ENCODE results near the gene CRLF2. TPM values are rescaled to one million over a fixed set of nuclear protein-coding genes. Genes with fewer than 3 reads are reported as not detected.
"Not testable (repeated sequence)": the region's sequence is repeated elsewhere in the genome, so short reads cannot be mapped to it uniquely, and the experiment has no call there.

Gene CRLF2
- total RNA-seq, 5 donors from 2014 or later (not counting 1 experiment from before 2014, with no cell fraction given): 0.48 to 1.9 (median 0.82) TPM

DNA sequence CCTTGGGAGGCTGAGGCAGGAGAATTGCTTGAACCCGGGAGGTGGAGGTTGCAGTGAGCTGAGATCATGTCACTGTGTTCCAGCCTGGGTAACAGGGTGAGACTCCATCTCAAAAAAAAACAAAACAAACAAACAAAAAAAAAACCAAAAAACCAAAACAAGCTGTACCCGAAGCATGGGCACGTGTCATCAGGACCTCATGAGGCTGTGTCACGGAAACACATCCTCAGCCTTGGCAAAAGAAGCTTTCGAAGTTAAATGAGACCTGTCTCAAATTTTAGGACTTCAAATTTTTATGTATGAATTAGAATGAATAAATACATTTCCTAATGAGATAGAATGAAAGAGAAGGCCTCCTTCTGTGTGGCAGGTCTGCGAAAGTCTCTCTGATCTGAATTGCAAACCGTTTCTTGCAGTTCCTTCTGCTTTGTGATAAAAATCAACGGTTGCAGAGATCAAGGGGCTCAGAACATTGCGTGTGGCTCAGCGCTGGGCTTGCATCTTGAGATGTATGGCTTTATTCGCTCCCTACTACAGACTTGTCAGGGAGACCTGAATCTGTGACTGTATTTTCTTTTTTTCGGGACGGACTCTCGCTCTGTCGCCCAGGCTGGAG is 19.5 kb upstream of the CRLF2 start:
- Mint-ChIP-seq H3K4me3 (peak overlapping the region in 2 of 3 donors; percentile 40 to 65), H3K36me3 (no peaks in the 10 kb centered on the region)
- ATAC-seq (replicated peaks in 1 of 4): peak; percentile 86 to 97 (median 93)

DNA sequence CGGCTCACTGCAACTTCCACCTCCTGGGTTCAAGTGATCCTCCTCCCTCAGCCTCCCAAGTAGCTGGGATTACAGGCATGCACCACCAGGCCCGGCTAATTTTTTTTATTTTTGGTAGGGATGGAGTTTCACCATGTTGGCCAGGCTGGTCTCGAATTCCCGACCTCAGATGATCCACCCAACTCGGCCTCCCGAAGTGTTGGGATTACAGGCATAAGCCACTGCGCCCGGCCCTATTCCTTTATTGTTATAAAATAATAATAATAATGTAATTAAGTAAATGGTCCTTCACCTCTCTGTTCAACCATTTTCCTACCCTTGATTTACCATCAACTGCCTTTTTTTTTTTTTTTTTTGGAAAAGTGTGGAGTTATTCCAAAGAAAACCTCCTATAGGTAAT is 15.7 kb upstream of the CRLF2 start:
- H3K9me3 Mint-ChIP-seq; CTCF ChIA-PET; H3K4me3 Mint-ChIP-seq; H3K27me3 ChIP-seq (replicated peaks in 1 of 2; ENCODE audit: control insufficient read depth in 2 of 2, extremely low read depth in 1 of 2, insufficient read depth in 2 of 2, low read length in 1 of 2); H3K36me3 ChIP-seq (ENCODE audit: control insufficient read depth in 2 of 2, extremely low read depth in 1 of 2, insufficient read depth in 1 of 2, low read length in 1 of 2); H3K27me3 Mint-ChIP-seq; ATAC-seq (replicated peaks in 1 of 4); H3K9me3 ChIP-seq; POLR2A ChIA-PET; H3K27ac Mint-ChIP-seq; DNase-seq; H3K27ac ChIP-seq (ENCODE audit: low read length); H3K4me3 ChIP-seq (ENCODE audit: control insufficient read depth in 1 of 2, extremely low read depth in 1 of 2, low read length in 1 of 2); H3K36me3 Mint-ChIP-seq: not testable (repeated sequence)
- H3K4me1 ChIP-seq (ENCODE audit: control insufficient read depth in 1 of 2, extremely low read depth in 1 of 2, insufficient read depth in 2 of 2, low read length in 2 of 2): peaks cover 3 to 20% of the 10 kb centered on the region in 2 experiments
- no CpG with 5 or more reads among the region's 8 CpGs for WGBS (ENCODE audit: insufficient coverage)
- H3K4me1 Mint-ChIP-seq: peaks cover 15 to 27% (median 16%) of the 10 kb centered on the region in 3 donors

More for the DNA sequence above, 19.5 kb upstream of the CRLF2 start:
- Histone ChIP-seq H3K9me3 (no peaks in the 10 kb centered on the region), H3K4me1 (ENCODE audit: control insufficient read depth in 1 of 2, extremely low read depth in 1 of 2, insufficient read depth in 2 of 2, low read length in 2 of 2) (peaks cover 3 to 20% of the 10 kb centered on the region in 2 experiments), H3K4me3 (ENCODE audit: control insufficient read depth in 1 of 2, extremely low read depth in 1 of 2, low read length in 1 of 2) (no peak overlapping the region), H3K27ac (ENCODE audit: low read length) (no peak overlapping the region), H3K27me3 (replicated peaks in 1 of 2; ENCODE audit: control insufficient read depth in 2 of 2, extremely low read depth in 1 of 2, insufficient read depth in 2 of 2, low read length in 1 of 2) (peaks cover 0 to 4% of the 10 kb centered on the region in 2 experiments), H3K36me3 (ENCODE audit: control insufficient read depth in 2 of 2, extremely low read depth in 1 of 2, insufficient read depth in 1 of 2, low read length in 1 of 2) (no peaks in the 10 kb centered on the region)
- 7% methylated on average over 7 of the region's 15 CpGs for WGBS (ENCODE audit: insufficient coverage)
- Mint-ChIP-seq H3K27me3 (no peaks in the 10 kb centered on the region), H3K27ac (peak overlapping the region; percentile 22 to 69), H3K9me3 (peaks cover 0 to 5% (median 4%) of the 10 kb centered on the region in 3 donors), H3K4me1 (peaks cover 15 to 24% (median 16%) of the 10 kb centered on the region in 3 donors)
- DNase-seq: peak in 7 of 35 experiments; percentile 7 to 58 (median 35)
- ChIA-PET POLR2A (no interaction called here), CTCF (no interaction called here)

DNA sequence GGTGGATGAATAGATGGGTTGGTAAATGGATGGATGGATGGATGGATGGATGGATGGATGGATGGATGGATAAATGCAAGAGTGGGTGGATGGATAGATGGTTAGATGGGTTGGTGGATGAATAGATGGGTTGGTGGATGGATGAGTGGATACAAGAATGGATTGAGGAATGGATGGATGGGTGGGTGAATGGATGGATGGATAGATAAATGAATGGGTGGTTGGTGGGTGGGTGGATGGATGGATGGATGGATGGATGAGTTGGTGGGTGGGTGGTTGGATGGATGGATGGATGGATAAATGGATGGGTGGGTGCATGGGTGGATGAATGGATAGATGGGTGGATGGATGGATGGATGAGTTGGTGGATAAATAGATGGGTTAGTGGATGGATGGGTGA is 13.8 kb upstream of the CRLF2 start:
- Mint-ChIP-seq H3K4me1 (peaks cover 6 to 15% (median 7%) of the 10 kb centered on the region in 3 donors), H3K4me3 (no peak overlapping the region), H3K9me3 (peaks cover 5 to 11% (median 6%) of the 10 kb centered on the region in 3 donors), H3K27ac (no peak overlapping the region), H3K27me3 (no peaks in the 10 kb centered on the region), H3K36me3 (no peaks in the 10 kb centered on the region)
- CTCF ChIA-PET: no interaction called here
- POLR2A ChIA-PET: no interaction called here
- H3K27me3 ChIP-seq (replicated peaks in 1 of 2; ENCODE audit: control insufficient read depth in 2 of 2, extremely low read depth in 1 of 2, insufficient read depth in 2 of 2, low read length in 1 of 2): peaks cover 0 to 6% of the 10 kb centered on the region in 2 experiments
- no peak for ATAC-seq (replicated peaks in 1 of 4)
- no peaks in the 10 kb centered on the region for H3K36me3 ChIP-seq (ENCODE audit: control insufficient read depth in 2 of 2, extremely low read depth in 1 of 2, insufficient read depth in 1 of 2, low read length in 1 of 2)
- H3K9me3 ChIP-seq: no peaks in the 10 kb centered on the region
- H3K4me3 ChIP-seq (ENCODE audit: control insufficient read depth in 1 of 2, extremely low read depth in 1 of 2, low read length in 1 of 2): no peak overlapping the region
- no peak for DNase-seq
- peaks cover 0 to 5% of the 10 kb centered on the region in 2 experiments for H3K4me1 ChIP-seq (ENCODE audit: control insufficient read depth in 1 of 2, extremely low read depth in 1 of 2, insufficient read depth in 2 of 2, low read length in 2 of 2)
- H3K27ac ChIP-seq (ENCODE audit: low read length): no peak overlapping the region

DNA sequence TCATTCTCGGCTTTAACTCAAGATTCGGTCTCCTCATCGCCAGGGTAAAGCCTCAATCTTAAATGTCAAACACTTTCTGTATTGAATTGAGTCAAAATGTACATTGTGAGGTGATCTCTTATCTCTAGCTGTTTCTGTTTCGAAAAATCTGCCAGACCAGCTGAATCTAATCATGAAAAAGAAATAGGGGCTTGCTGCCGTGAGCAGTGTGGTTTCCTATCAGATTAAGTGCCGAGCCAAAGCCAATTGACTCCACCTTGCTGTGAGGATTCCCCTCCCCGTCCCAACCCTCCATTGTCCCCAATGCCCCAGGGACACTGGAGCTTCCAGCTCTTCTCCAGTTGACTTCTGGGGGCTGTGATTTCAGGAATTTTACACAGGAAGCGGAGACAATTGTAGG is 12.5 kb upstream of the CRLF2 start:
- peaks cover 6 to 15% (median 7%) of the 10 kb centered on the region in 3 donors for H3K4me1 Mint-ChIP-seq
- no peak overlapping the region for H3K4me3 Mint-ChIP-seq
- DNase-seq (no peak), ATAC-seq (replicated peaks in 1 of 4) (peak in 1 of 4 experiments; percentile 63)
- no peaks in the 10 kb centered on the region for H3K9me3 ChIP-seq
- WGBS (ENCODE audit: insufficient coverage): 14% methylated on average over 2 of the region's 8 CpGs
- H3K27me3 ChIP-seq (replicated peaks in 1 of 2; ENCODE audit: control insufficient read depth in 2 of 2, extremely low read depth in 1 of 2, insufficient read depth in 2 of 2, low read length in 1 of 2): peaks cover 0 to 4% of the 10 kb centered on the region in 2 experiments
- H3K36me3 Mint-ChIP-seq: no peaks in the 10 kb centered on the region
- ChIA-PET POLR2A (no interaction called here), CTCF (no interaction called here)
- H3K27ac ChIP-seq (ENCODE audit: low read length): no peak overlapping the region
- no peak overlapping the region for H3K4me3 ChIP-seq (ENCODE audit: control insufficient read depth in 1 of 2, extremely low read depth in 1 of 2, low read length in 1 of 2)
- peaks cover 5 to 11% (median 6%) of the 10 kb centered on the region in 3 donors for H3K9me3 Mint-ChIP-seq
- no peaks in the 10 kb centered on the region for H3K36me3 ChIP-seq (ENCODE audit: control insufficient read depth in 2 of 2, extremely low read depth in 1 of 2, insufficient read depth in 1 of 2, low read length in 1 of 2)
- no peaks in the 10 kb centered on the region for H3K27me3 Mint-ChIP-seq
- no peak overlapping the region for H3K27ac Mint-ChIP-seq
- peaks cover 0 to 2% of the 10 kb centered on the region in 2 experiments for H3K4me1 ChIP-seq (ENCODE audit: control insufficient read depth in 1 of 2, extremely low read depth in 1 of 2, insufficient read depth in 2 of 2, low read length in 2 of 2)

DNA sequence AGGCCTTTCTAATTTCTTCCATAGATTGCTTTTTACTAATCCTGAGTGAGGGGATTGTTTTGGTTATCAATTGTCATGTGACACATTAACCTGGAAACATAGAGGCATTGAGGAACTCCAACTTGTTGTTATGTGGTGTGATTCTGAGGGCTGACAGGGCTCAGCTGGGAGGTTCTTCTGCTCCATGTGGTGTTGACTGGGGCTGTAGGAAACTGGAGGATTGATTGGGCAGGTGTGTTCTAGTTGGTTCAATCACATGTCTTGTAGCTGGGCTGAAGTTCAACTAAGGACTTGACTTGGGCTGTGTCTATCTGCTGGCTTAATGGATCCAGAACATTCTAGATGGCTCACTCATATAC is 10.8 kb upstream of the CRLF2 start:
- ATAC-seq (replicated peaks in 1 of 4) (no peak), DNase-seq (no peak)
- Histone ChIP-seq H3K9me3 (no peaks in the 10 kb centered on the region), H3K27me3 (replicated peaks in 1 of 2; ENCODE audit: control insufficient read depth in 2 of 2, extremely low read depth in 1 of 2, insufficient read depth in 2 of 2, low read length in 1 of 2) (peaks cover 0 to 2% of the 10 kb centered on the region in 2 experiments), H3K27ac (ENCODE audit: low read length) (no peak overlapping the region), H3K36me3 (ENCODE audit: control insufficient read depth in 2 of 2, extremely low read depth in 1 of 2, insufficient read depth in 1 of 2, low read length in 1 of 2) (no peaks in the 10 kb centered on the region), H3K4me1 (ENCODE audit: control insufficient read depth in 1 of 2, extremely low read depth in 1 of 2, insufficient read depth in 2 of 2, low read length in 2 of 2) (no peaks in the 10 kb centered on the region), H3K4me3 (ENCODE audit: control insufficient read depth in 1 of 2, extremely low read depth in 1 of 2, low read length in 1 of 2) (no peak overlapping the region)
- Mint-ChIP-seq H3K4me1 (peaks cover under 1 to 7% (median under 1%) of the 10 kb centered on the region in 3 donors), H3K9me3 (peaks cover 5 to 11% (median 6%) of the 10 kb centered on the region in 3 donors), H3K4me3 (no peak overlapping the region), H3K27me3 (no peaks in the 10 kb centered on the region), H3K36me3 (no peaks in the 10 kb centered on the region), H3K27ac (no peak overlapping the region)
- POLR2A ChIA-PET: no interaction called here
- CTCF ChIA-PET: no interaction called here

DNA sequence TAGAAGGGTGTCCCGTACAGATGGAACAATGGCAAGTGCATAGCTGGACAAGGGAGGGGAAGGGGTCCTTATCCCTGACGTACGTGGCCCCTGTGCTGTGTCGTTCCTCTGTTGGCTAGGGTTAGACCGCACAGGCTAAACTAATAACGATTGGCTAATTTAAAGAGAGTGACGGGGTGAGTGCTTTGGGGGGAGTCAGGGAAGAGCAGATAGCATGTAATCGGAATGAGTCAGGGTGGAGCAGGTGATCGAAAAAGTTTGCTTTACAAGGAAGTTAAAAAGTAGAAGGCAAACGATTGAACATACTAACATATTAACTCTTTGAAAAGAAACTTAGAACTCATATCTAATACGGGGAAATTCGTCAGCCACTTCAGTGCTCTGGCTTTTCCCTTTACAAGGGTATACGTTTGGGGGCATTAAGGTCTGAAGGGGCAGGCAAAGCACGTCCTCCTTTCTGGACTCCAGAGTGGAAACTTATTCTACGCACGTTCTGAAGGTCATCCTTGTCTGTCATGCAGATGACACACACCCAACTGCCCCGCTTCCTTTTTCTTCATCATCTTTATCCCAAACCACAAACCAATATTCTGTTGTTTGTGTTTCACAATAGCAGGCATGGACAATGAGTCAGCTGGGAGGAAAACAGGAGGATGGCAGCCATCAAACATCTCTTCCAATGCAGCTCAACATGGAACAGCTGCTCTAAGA is 10.2 kb upstream of the CRLF2 start:
- H3K9me3 ChIP-seq: no peaks in the 10 kb centered on the region
- no peak overlapping the region for H3K27ac ChIP-seq (ENCODE audit: low read length)
- H3K27ac Mint-ChIP-seq: no peak overlapping the region
- no peaks in the 10 kb centered on the region for H3K4me1 ChIP-seq (ENCODE audit: control insufficient read depth in 1 of 2, extremely low read depth in 1 of 2, insufficient read depth in 2 of 2, low read length in 2 of 2)
- 90% methylated on average over 10 of the region's 17 CpGs for WGBS (ENCODE audit: insufficient coverage)
- CTCF ChIA-PET: no interaction called here
- ATAC-seq (replicated peaks in 1 of 4) (no peak), DNase-seq (no peak)
- H3K27me3 Mint-ChIP-seq: no peaks in the 10 kb centered on the region
- no peak overlapping the region for H3K4me3 Mint-ChIP-seq
- no peaks in the 10 kb centered on the region for H3K36me3 Mint-ChIP-seq
- POLR2A ChIA-PET: no interaction called here
- no peaks in the 10 kb centered on the region for H3K36me3 ChIP-seq (ENCODE audit: control insufficient read depth in 2 of 2, extremely low read depth in 1 of 2, insufficient read depth in 1 of 2, low read length in 1 of 2)
- H3K4me3 ChIP-seq (ENCODE audit: control insufficient read depth in 1 of 2, extremely low read depth in 1 of 2, low read length in 1 of 2): no peak overlapping the region
- H3K4me1 Mint-ChIP-seq: peaks cover 0 to 5% (median 0%) of the 10 kb centered on the region in 3 donors
- peaks cover 0 to 2% of the 10 kb centered on the region in 2 experiments for H3K27me3 ChIP-seq (replicated peaks in 1 of 2; ENCODE audit: control insufficient read depth in 2 of 2, extremely low read depth in 1 of 2, insufficient read depth in 2 of 2, low read length in 1 of 2)
- H3K9me3 Mint-ChIP-seq: peaks cover 5 to 11% (median 6%) of the 10 kb centered on the region in 3 donors
